ENCODE results near the gene GPR39.

Gene GPR39

GRCh38 chr2:132615329-132616085, 198.9 kb downstream of the GPR39 start:
- H3K27me3 ChIP-seq (ENCODE audit: control insufficient read depth in 5 of 5, insufficient read depth in 4 of 5, low read length in 5 of 5) = peaks cover 0 to 2% (median 0%) of the 10 kb centered on the region in 5 donors
- no peak overlapping the region for H3K4me3 ChIP-seq (ENCODE audit: low read depth in 1 of 5, low read length in 5 of 5)
- no peak overlapping the region for H3K27ac ChIP-seq (ENCODE audit: low read depth, low read length)
- H3K9ac ChIP-seq (ENCODE audit: low read length in 5 of 5) = no peak overlapping the region
- H3K4me1 ChIP-seq (ENCODE audit: control insufficient read depth in 5 of 5, insufficient read depth in 5 of 5, low read length in 5 of 5) = no peaks in the 10 kb centered on the region
- H3K9me3 ChIP-seq (ENCODE audit: control insufficient read depth in 5 of 5, low read length in 5 of 5) = no peaks in the 10 kb centered on the region
- no peaks in the 10 kb centered on the region for H3K36me3 ChIP-seq (ENCODE audit: control insufficient read depth in 5 of 5, insufficient read depth in 5 of 5, low read length in 5 of 5)

- Histone ChIP-seq H3K27me3 (ENCODE audit: control insufficient read depth in 5 of 5, insufficient read depth in 4 of 5, low read length in 5 of 5) (peaks cover 0 to 2% (median 0%) of the 10 kb centered on the region in 5 donors), H3K27ac (ENCODE audit: low read depth, low read length) (no peak overlapping the region), H3K4me1 (ENCODE audit: control insufficient read depth in 5 of 5, insufficient read depth in 5 of 5, low read length in 5 of 5) (no peaks in the 10 kb centered on the region), H3K36me3 (ENCODE audit: control insufficient read depth in 5 of 5, insufficient read depth in 5 of 5, low read length in 5 of 5) (no peaks in the 10 kb centered on the region), H3K9me3 (ENCODE audit: control insufficient read depth in 5 of 5, low read length in 5 of 5) (no peaks in the 10 kb centered on the region), H3K9ac (ENCODE audit: low read length in 5 of 5) (no peak overlapping the region), H3K4me3 (ENCODE audit: low read depth in 1 of 5, low read length in 5 of 5) (no peak overlapping the region)
Observed at GRCh38 chr2:132617989-132618388, 201.4 kb downstream of the GPR39 start.

GRCh38 chr2:132618734-132619133, 202.1 kb downstream of the GPR39 start:
- H3K27me3 ChIP-seq (ENCODE audit: control insufficient read depth in 5 of 5, insufficient read depth in 4 of 5, low read length in 5 of 5) = peaks cover 0 to 2% (median 0%) of the 10 kb centered on the region in 5 donors
- no peaks in the 10 kb centered on the region for H3K36me3 ChIP-seq (ENCODE audit: control insufficient read depth in 5 of 5, insufficient read depth in 5 of 5, low read length in 5 of 5)
- no peaks in the 10 kb centered on the region for H3K4me1 ChIP-seq (ENCODE audit: control insufficient read depth in 5 of 5, insufficient read depth in 5 of 5, low read length in 5 of 5)
- H3K9me3 ChIP-seq (ENCODE audit: control insufficient read depth in 5 of 5, low read length in 5 of 5) = no peaks in the 10 kb centered on the region
- H3K27ac ChIP-seq (ENCODE audit: low read depth, low read length) = no peak overlapping the region
- H3K9ac ChIP-seq (ENCODE audit: low read length in 5 of 5) = no peak overlapping the region
- H3K4me3 ChIP-seq (ENCODE audit: low read depth in 1 of 5, low read length in 5 of 5) = no peak overlapping the region

GRCh38 chr2:132620115-132620514, 203.5 kb downstream of the GPR39 start:
- H3K4me1 ChIP-seq (ENCODE audit: control insufficient read depth in 5 of 5, insufficient read depth in 5 of 5, low read length in 5 of 5) = no peaks in the 10 kb centered on the region
- peaks cover 0 to 2% (median 0%) of the 10 kb centered on the region in 5 donors for H3K27me3 ChIP-seq (ENCODE audit: control insufficient read depth in 5 of 5, insufficient read depth in 4 of 5, low read length in 5 of 5)
- no peak overlapping the region for H3K9ac ChIP-seq (ENCODE audit: low read length in 5 of 5)
- no peaks in the 10 kb centered on the region for H3K9me3 ChIP-seq (ENCODE audit: control insufficient read depth in 5 of 5, low read length in 5 of 5)
- no peak overlapping the region for H3K27ac ChIP-seq (ENCODE audit: low read depth, low read length)
- no peaks in the 10 kb centered on the region for H3K36me3 ChIP-seq (ENCODE audit: control insufficient read depth in 5 of 5, insufficient read depth in 5 of 5, low read length in 5 of 5)
- H3K4me3 ChIP-seq (ENCODE audit: low read depth in 1 of 5, low read length in 5 of 5) = no peak overlapping the region

GRCh38 chr2:132621131-132621875, 204.7 kb downstream of the GPR39 start:
- no peak overlapping the region for H3K27ac ChIP-seq (ENCODE audit: low read depth, low read length)
- H3K4me1 ChIP-seq (ENCODE audit: control insufficient read depth in 5 of 5, insufficient read depth in 5 of 5, low read length in 5 of 5) = no peaks in the 10 kb centered on the region
- H3K36me3 ChIP-seq (ENCODE audit: control insufficient read depth in 5 of 5, insufficient read depth in 5 of 5, low read length in 5 of 5) = no peaks in the 10 kb centered on the region
- peaks cover 0 to 2% (median 0%) of the 10 kb centered on the region in 5 donors for H3K27me3 ChIP-seq (ENCODE audit: control insufficient read depth in 5 of 5, insufficient read depth in 4 of 5, low read length in 5 of 5)
- H3K4me3 ChIP-seq (ENCODE audit: low read depth in 1 of 5, low read length in 5 of 5) = no peak overlapping the region
- H3K9ac ChIP-seq (ENCODE audit: low read length in 5 of 5) = no peak overlapping the region
- no peaks in the 10 kb centered on the region for H3K9me3 ChIP-seq (ENCODE audit: control insufficient read depth in 5 of 5, low read length in 5 of 5)

GRCh38 chr2:132623096-132623839, 206.7 kb downstream of the GPR39 start:
- H3K27me3 ChIP-seq (ENCODE audit: control insufficient read depth in 5 of 5, insufficient read depth in 4 of 5, low read length in 5 of 5) = peaks cover 0 to 2% (median 0%) of the 10 kb centered on the region in 5 donors
- H3K36me3 ChIP-seq (ENCODE audit: control insufficient read depth in 5 of 5, insufficient read depth in 5 of 5, low read length in 5 of 5) = no peaks in the 10 kb centered on the region
- no peaks in the 10 kb centered on the region for H3K9me3 ChIP-seq (ENCODE audit: control insufficient read depth in 5 of 5, low read length in 5 of 5)
- no peaks in the 10 kb centered on the region for H3K4me1 ChIP-seq (ENCODE audit: control insufficient read depth in 5 of 5, insufficient read depth in 5 of 5, low read length in 5 of 5)
- no peak overlapping the region for H3K4me3 ChIP-seq (ENCODE audit: low read depth in 1 of 5, low read length in 5 of 5)
- no peak overlapping the region for H3K27ac ChIP-seq (ENCODE audit: low read depth, low read length)
- no peak overlapping the region for H3K9ac ChIP-seq (ENCODE audit: low read length in 5 of 5)

- Histone ChIP-seq H3K36me3 (ENCODE audit: control insufficient read depth in 5 of 5, insufficient read depth in 5 of 5, low read length in 5 of 5) (no peaks in the 10 kb centered on the region), H3K27ac (ENCODE audit: low read depth, low read length) (no peak overlapping the region), H3K4me1 (ENCODE audit: control insufficient read depth in 5 of 5, insufficient read depth in 5 of 5, low read length in 5 of 5) (no peaks in the 10 kb centered on the region), H3K9ac (ENCODE audit: low read length in 5 of 5) (no peak overlapping the region), H3K27me3 (ENCODE audit: control insufficient read depth in 5 of 5, insufficient read depth in 4 of 5, low read length in 5 of 5) (no peaks in the 10 kb centered on the region), H3K9me3 (ENCODE audit: control insufficient read depth in 5 of 5, low read length in 5 of 5) (no peaks in the 10 kb centered on the region), H3K4me3 (ENCODE audit: low read depth in 1 of 5, low read length in 5 of 5) (no peak overlapping the region)
Observed at GRCh38 chr2:132627536-132627935, 210.9 kb downstream of the GPR39 start.

- Histone ChIP-seq H3K4me3 (ENCODE audit: low read depth in 1 of 5, low read length in 5 of 5) (no peak overlapping the region), H3K27me3 (ENCODE audit: control insufficient read depth in 5 of 5, insufficient read depth in 4 of 5, low read length in 5 of 5) (no peaks in the 10 kb centered on the region), H3K27ac (ENCODE audit: low read depth, low read length) (no peak overlapping the region), H3K9ac (ENCODE audit: low read length in 5 of 5) (no peak overlapping the region), H3K36me3 (ENCODE audit: control insufficient read depth in 5 of 5, insufficient read depth in 5 of 5, low read length in 5 of 5) (no peaks in the 10 kb centered on the region), H3K4me1 (ENCODE audit: control insufficient read depth in 5 of 5, insufficient read depth in 5 of 5, low read length in 5 of 5) (no peaks in the 10 kb centered on the region), H3K9me3 (ENCODE audit: control insufficient read depth in 5 of 5, low read length in 5 of 5) (no peaks in the 10 kb centered on the region)
Observed at GRCh38 chr2:132632000-132632649, 215.5 kb downstream of the GPR39 start.

- Histone ChIP-seq H3K4me3 (ENCODE audit: low read depth in 1 of 5, low read length in 5 of 5) (no peak overlapping the region), H3K9me3 (ENCODE audit: control insufficient read depth in 5 of 5, low read length in 5 of 5) (no peaks in the 10 kb centered on the region), H3K27ac (ENCODE audit: low read depth, low read length) (no peak overlapping the region), H3K27me3 (ENCODE audit: control insufficient read depth in 5 of 5, insufficient read depth in 4 of 5, low read length in 5 of 5) (no peaks in the 10 kb centered on the region), H3K36me3 (ENCODE audit: control insufficient read depth in 5 of 5, insufficient read depth in 5 of 5, low read length in 5 of 5) (no peaks in the 10 kb centered on the region), H3K4me1 (ENCODE audit: control insufficient read depth in 5 of 5, insufficient read depth in 5 of 5, low read length in 5 of 5) (no peaks in the 10 kb centered on the region), H3K9ac (ENCODE audit: low read length in 5 of 5) (no peak overlapping the region)
Observed at GRCh38 chr2:132633635-132634034, 217.0 kb downstream of the GPR39 start.

Data from subcutaneous abdominal adipose tissue (tissue), 5 donors.